Sigmoid colon (tissue), 7 donors: ENCODE results near the gene PDE4D. TPM values are rescaled to one million over a fixed set of nuclear protein-coding genes. Genes with fewer than 3 reads are reported as not detected.
A peak's percentile ranks its signal among the peaks of the same experiment; 100 is the strongest.

Source experiments
- DNase-seq: peaks from one replicate; pipeline ENCODE4 v3.0.0-alpha.2; 2019
- H3K27ac ChIP-seq, 4 donors: fragments of 200-600 bp; sonication (generic); one replicate each; pipeline ENCODE4 v1.5.1; 2016 to 2019; ENCODE audit warnings: mild to moderate bottlenecking in 1 of 4
- H3K27me3 ChIP-seq, 3 donors: fragments of 200-600 bp; sonication (generic); one replicate each; pipeline ENCODE4 v1.5.1; 2019; ENCODE audit warnings: mild to moderate bottlenecking in 1 of 3
- H3K36me3 ChIP-seq, 4 donors: fragments of 200-600 bp; sonication (generic); one replicate each; pipeline ENCODE4 v1.5.1; 2016 to 2019
- H3K4me1 ChIP-seq, 4 donors: fragments of 200-600 bp; sonication (generic); one replicate each; pipeline ENCODE4 v1.5.1; 2017 to 2019
- H3K4me3 ChIP-seq, 4 donors: fragments of 200-600 bp; sonication (generic); one replicate each; pipeline ENCODE4 v1.5.1; 2017 to 2019; ENCODE audit warnings: mild to moderate bottlenecking in 2 of 4, moderate library complexity in 1 of 4
- H3K9me3 ChIP-seq, 4 donors: fragments of 200-600 bp in 3 of 4; sonication (generic) in 3 of 4; one replicate each; pipeline versions ENCODE4 v1.5.1 to v1.6.1; 2013 to 2019
- EP300 ChIP-seq, 4 donors: sonication (generic); formaldehyde crosslinking; IDR thresholded peaks; one replicate each; pipeline ENCODE4 v1.6.1; 2017; ENCODE audit warnings: antibody characterized with exemption in 4 of 4
- POLR2A ChIP-seq, 2 donors: fragments of 450-650 bp; IDR thresholded peaks; one replicate each; pipeline ENCODE4 v1.6.1; 2016; ENCODE audit warnings: antibody characterized with exemption in 2 of 2, mild to moderate bottlenecking in 2 of 2, moderate library complexity in 2 of 2
- POLR2AphosphoS5 ChIP-seq, 4 donors: sonication (generic); formaldehyde crosslinking; IDR thresholded peaks; one replicate each; pipeline ENCODE4 v1.6.1; 2017; ENCODE audit warnings: antibody characterized with exemption in 4 of 4
- WGBS, 2 donors: extraction: QIAGEN DNeasy Blood & Tissue Kit; methylation state at CpG; one replicate each; pipeline ENCODE4 v1.1.7; 2013; 5-methylcytosine and 5-hydroxymethylcytosine counted together
- intact Hi-C: fragments of 100-400 bp; cut with DNase I; formaldehyde crosslinking; loops from one replicate; pipeline ENCODE4 v1.15.1; 2023
- polyA plus RNA-seq, 3 donors: library from polyadenylated mRNA; stranded (reverse); fragments of 200-250 nt; gene quantifications; one replicate each; pipeline ENCODE4 v1.2.3, GENCODE V29; 2013
- total RNA-seq, 4 donors: library from RNA; depleted of rRNA; stranded (reverse); fragments of >200 nt; gene quantifications; one replicate each; pipeline ENCODE4 v1.1.0, GENCODE V29; 2016
- TF ChIP-seq, protein P1 (sequence below), 4 experiments: fragments of 450-650 bp in 3 of 4; fragments of 200-600 bp in 1 of 4; IDR thresholded peaks; one replicate each; pipeline ENCODE4 v1.5.1; 2016 to 2019; ENCODE audit warnings: antibody characterized with exemption in 4 of 4, mild to moderate bottlenecking in 3 of 4, moderate library complexity in 2 of 4
- donor health status: healthy with polysubstance abuse.
- donor health status: Bipolar disorder and iron deficiency.
- donor health status: healthy.

The PDE4D gene
- total and polyA plus RNA-seq, 7 donors: 6.0 to 289 (median 169) TPM

- DNase-seq: no peak
- 81 to 85% methylated on average over 7 of the region's 7 CpGs for WGBS, 2 donors
- no peaks in the 10 kb centered on the region for H3K9me3 ChIP-seq
- intact Hi-C loops: no loop called here
- H3K4me1 ChIP-seq: peaks cover 0 to 35% (median 23%) of the 10 kb centered on the region in 4 donors
- peak overlapping the region in 1 of 4 donors; percentile 3 for H3K27ac ChIP-seq
- H3K36me3 ChIP-seq: no peaks in the 10 kb centered on the region
- H3K27me3 ChIP-seq: no peaks in the 10 kb centered on the region
- TF ChIP-seq POLR2A (IDR thresholded peaks at IDR 0.05): no peak
- TF ChIP-seq POLR2AphosphoS5 (IDR thresholded peaks at IDR 0.05): no peak
- no peak for TF ChIP-seq EP300 (IDR thresholded peaks at IDR 0.05)
- TF ChIP-seq, protein P1, sequence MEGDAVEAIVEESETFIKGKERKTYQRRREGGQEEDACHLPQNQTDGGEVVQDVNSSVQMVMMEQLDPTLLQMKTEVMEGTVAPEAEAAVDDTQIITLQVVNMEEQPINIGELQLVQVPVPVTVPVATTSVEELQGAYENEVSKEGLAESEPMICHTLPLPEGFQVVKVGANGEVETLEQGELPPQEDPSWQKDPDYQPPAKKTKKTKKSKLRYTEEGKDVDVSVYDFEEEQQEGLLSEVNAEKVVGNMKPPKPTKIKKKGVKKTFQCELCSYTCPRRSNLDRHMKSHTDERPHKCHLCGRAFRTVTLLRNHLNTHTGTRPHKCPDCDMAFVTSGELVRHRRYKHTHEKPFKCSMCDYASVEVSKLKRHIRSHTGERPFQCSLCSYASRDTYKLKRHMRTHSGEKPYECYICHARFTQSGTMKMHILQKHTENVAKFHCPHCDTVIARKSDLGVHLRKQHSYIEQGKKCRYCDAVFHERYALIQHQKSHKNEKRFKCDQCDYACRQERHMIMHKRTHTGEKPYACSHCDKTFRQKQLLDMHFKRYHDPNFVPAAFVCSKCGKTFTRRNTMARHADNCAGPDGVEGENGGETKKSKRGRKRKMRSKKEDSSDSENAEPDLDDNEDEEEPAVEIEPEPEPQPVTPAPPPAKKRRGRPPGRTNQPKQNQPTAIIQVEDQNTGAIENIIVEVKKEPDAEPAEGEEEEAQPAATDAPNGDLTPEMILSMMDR (IDR thresholded peaks at IDR 0.05): no peak
- H3K4me3 ChIP-seq: no peak overlapping the region
Measured at GRCh38 chr5:59164041-59164830, 729.3 kb downstream of the PDE4D start.

DNA sequence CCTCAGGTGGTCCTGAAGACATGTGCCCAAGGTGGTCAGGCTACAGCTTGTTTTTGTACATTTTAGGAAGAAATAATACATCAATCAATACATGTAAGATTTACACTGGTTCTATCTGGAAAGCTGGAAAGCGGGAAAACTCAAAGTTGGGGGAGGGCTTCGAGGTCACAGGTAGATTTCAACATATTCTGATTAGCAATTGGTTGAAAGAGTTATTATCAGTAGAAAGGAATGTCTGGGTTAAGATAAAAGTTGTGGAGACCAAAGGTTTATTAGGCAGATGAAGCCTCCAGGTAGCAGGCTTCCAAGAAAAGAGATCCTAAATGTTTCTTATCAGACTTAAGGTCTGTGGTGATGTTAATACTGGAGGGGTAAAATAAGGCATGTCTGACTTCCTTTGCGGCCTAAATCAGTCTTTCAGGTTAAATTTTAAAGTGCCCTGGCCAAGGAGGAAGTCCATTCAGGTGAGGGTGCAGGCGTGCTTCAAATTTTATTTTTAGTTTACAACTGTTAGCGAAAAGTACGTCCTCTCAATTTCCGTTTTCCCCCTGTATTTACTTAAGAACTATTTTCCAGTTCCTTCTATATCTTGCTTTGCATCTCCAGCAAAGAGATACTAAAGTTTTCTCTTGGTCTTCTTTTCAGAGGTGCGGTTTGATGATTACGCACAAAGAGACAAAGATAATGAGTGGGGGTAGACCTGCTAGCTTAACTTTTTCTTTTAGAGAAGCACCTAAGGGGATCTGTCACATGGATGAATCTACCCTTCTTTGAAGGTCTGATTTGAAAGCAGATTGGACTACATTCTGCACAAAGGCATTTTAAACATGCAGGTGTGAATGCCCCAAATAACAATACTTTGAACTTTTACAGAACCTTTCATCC is 732.1 kb downstream of the PDE4D start:
- no peak for TF ChIP-seq POLR2A (IDR thresholded peaks at IDR 0.05)
- TF ChIP-seq EP300 (IDR thresholded peaks at IDR 0.05): no peak
- TF ChIP-seq POLR2AphosphoS5 (IDR thresholded peaks at IDR 0.05): no peak
- TF ChIP-seq, protein P1 (IDR thresholded peaks at IDR 0.05): no peak
- H3K36me3 ChIP-seq: no peaks in the 10 kb centered on the region
- H3K27me3 ChIP-seq: no peaks in the 10 kb centered on the region
- no peaks in the 10 kb centered on the region for H3K9me3 ChIP-seq
- intact Hi-C loops: no loop called here
- 81 to 89% methylated on average over 9 of the region's 9 CpGs for WGBS, 2 donors
- no peak overlapping the region for H3K4me3 ChIP-seq
- H3K4me1 ChIP-seq: peaks cover 0 to 37% (median 25%) of the 10 kb centered on the region in 4 donors
- no peak overlapping the region for H3K27ac ChIP-seq
- no peak for DNase-seq

DNA sequence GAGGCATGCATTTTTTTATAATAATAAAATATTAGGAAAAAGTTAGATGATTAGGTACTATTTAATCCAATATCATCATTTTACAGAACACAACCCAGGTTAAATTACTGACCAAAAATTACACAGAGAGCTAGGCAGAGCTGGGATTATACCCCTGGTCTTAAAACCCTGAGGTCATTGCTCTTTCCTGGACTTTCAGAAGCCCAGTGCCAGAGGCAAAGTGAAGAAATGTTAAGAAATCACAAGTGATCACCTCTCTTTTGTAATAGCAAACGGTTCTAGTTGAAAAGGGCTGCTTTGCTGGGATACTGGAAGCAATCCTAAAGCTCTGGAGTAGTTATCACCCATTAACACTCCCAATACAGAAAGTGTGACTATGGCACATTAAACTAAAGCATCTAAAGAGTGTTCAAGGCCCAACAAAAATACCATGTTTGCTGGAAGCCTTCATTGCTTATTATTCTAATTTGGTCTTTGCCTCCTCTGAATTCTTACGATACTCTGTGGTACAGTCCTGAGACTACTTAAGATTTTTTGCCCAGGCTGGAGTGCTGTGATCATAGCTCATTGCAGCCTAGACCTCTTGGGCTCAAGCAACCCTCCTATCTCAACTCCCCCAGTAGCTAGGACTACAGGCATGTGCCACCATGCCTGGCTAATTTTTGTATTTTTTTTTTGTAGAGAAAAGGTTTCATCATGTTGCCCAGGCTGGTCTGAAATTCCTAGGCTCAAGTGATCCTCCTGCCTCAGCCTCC is 734.7 kb downstream of the PDE4D start:
- DNase-seq: no peak
- Histone ChIP-seq H3K4me1 (peaks cover 0 to 29% (median 22%) of the 10 kb centered on the region in 4 donors), H3K4me3 (no peak overlapping the region), H3K27ac (peak overlapping the region in 1 of 4 donors; percentile 20), H3K9me3 (no peaks in the 10 kb centered on the region), H3K36me3 (no peaks in the 10 kb centered on the region), H3K27me3 (no peaks in the 10 kb centered on the region)
- intact Hi-C loops: no loop called here
- 38 to 81% methylated on average over 2 of the region's 2 CpGs for WGBS, 2 donors
- TF ChIP-seq EP300 (IDR thresholded peaks at IDR 0.05) (no peak), POLR2AphosphoS5 (IDR thresholded peaks at IDR 0.05) (no peak), POLR2A (IDR thresholded peaks at IDR 0.05) (no peak)
- TF ChIP-seq, protein P1 (IDR thresholded peaks at IDR 0.05): no peak

DNA sequence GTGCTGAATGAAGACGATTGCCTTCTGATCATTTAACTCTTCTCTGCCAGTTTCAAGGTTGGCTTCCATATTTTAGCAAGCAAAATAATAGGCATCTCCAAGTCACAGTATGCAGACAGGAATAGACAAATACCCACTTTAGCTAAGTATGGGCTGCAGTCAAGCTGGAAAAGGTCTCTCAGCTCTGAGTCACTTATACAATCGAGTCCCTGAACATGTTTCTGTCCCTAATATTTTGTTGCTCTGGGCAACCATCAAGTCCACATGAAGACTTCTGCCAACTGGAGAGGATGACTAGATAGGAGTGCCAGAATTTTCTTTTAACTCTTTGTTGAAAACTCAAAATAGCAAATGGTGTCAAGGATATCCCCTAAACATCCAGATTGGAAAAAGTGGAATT is 735.4 kb downstream of the PDE4D start:
- Histone ChIP-seq H3K4me1 (peaks cover 0 to 30% (median 22%) of the 10 kb centered on the region in 4 donors), H3K9me3 (no peaks in the 10 kb centered on the region), H3K27ac (peak overlapping the region in 2 of 4 donors; percentile 20 to 28), H3K27me3 (no peaks in the 10 kb centered on the region), H3K36me3 (no peaks in the 10 kb centered on the region), H3K4me3 (no peak overlapping the region)
- intact Hi-C loops: no loop called here
- WGBS, 2 donors: 64 to 66% methylated on average over 2 of the region's 2 CpGs
- TF ChIP-seq EP300 (IDR thresholded peaks at IDR 0.05): no peak
- no peak for TF ChIP-seq POLR2AphosphoS5 (IDR thresholded peaks at IDR 0.05)
- TF ChIP-seq, protein P1 (IDR thresholded peaks at IDR 0.05): no peak
- TF ChIP-seq POLR2A (IDR thresholded peaks at IDR 0.05): no peak
- no peak for DNase-seq
